ENCODE measurements around the gene RAMP1. TPM values are rescaled to one million over a fixed set of nuclear protein-coding genes. Genes with fewer than 3 reads are reported as not detected.

Gene RAMP1
- total RNA-seq, 4 donors from 2014 or later: 10.0 to 16.1 (median 11.2) TPM

- WGBS: 95% methylated on average over 5 of the region's 5 CpGs
- TF ChIP-seq CTCF (IDR thresholded peaks at IDR 0.05): no peak
- no peak for TF ChIP-seq POLR2AphosphoS5 (IDR thresholded peaks at IDR 0.05)
- H3K36me3 ChIP-seq: no peaks in the 10 kb centered on the region
- H3K27me3 ChIP-seq: no peaks in the 10 kb centered on the region
- H3K9me3 ChIP-seq: no peaks in the 10 kb centered on the region
- no peak overlapping the region for H3K4me3 ChIP-seq
- H3K27ac ChIP-seq: no peak overlapping the region
- DNase-seq (ENCODE audit: low spot score in 2 of 2): no peak
- peaks cover 18% of the 10 kb centered on the region for H3K4me1 ChIP-seq
Measured at GRCh38 chr2:237934186-237934585, 74.8 kb downstream of the RAMP1 start.

- Histone ChIP-seq H3K27me3 (no peaks in the 10 kb centered on the region), H3K9me3 (no peaks in the 10 kb centered on the region), H3K4me1 (peaks cover 18% of the 10 kb centered on the region), H3K4me3 (no peak overlapping the region), H3K27ac (no peak overlapping the region), H3K36me3 (no peaks in the 10 kb centered on the region)
- TF ChIP-seq POLR2A (IDR thresholded peaks at IDR 0.05) (no peak), CTCF (IDR thresholded peaks at IDR 0.05) (no peak), EP300 (IDR thresholded peaks at IDR 0.05) (no peak), POLR2AphosphoS5 (IDR thresholded peaks at IDR 0.05) (no peak)
- no peak for DNase-seq (ENCODE audit: low spot score in 2 of 2)
- WGBS: 66% methylated on average over 10 of the region's 11 CpGs
Measured at GRCh38 chr2:237935740-237936452, 76.5 kb downstream of the RAMP1 start.

GRCh38 chr2:237939251-237939650, 79.8 kb downstream of the RAMP1 start:
- TF ChIP-seq POLR2AphosphoS5 (IDR thresholded peaks at IDR 0.05) (no peak), POLR2A (IDR thresholded peaks at IDR 0.05) (no peak), EP300 (IDR thresholded peaks at IDR 0.05) (no peak), CTCF (IDR thresholded peaks at IDR 0.05) (no peak)
- Histone ChIP-seq H3K4me3 (no peak overlapping the region), H3K27me3 (no peaks in the 10 kb centered on the region), H3K4me1 (peaks cover 7% of the 10 kb centered on the region), H3K9me3 (no peaks in the 10 kb centered on the region), H3K36me3 (no peaks in the 10 kb centered on the region), H3K27ac (no peak overlapping the region)
- DNase-seq (ENCODE audit: low spot score in 2 of 2): no peak

GRCh38 chr2:237940828-237941227, 81.4 kb downstream of the RAMP1 start:
- H3K27ac ChIP-seq: no peak overlapping the region
- H3K4me1 ChIP-seq: peaks cover 2% of the 10 kb centered on the region
- H3K9me3 ChIP-seq: no peaks in the 10 kb centered on the region
- no peaks in the 10 kb centered on the region for H3K36me3 ChIP-seq
- TF ChIP-seq CTCF (IDR thresholded peaks at IDR 0.05): no peak
- TF ChIP-seq EP300 (IDR thresholded peaks at IDR 0.05): no peak
- no peak for TF ChIP-seq POLR2AphosphoS5 (IDR thresholded peaks at IDR 0.05)
- TF ChIP-seq POLR2A (IDR thresholded peaks at IDR 0.05): no peak
- no peak overlapping the region for H3K4me3 ChIP-seq
- DNase-seq (ENCODE audit: low spot score in 2 of 2): no peak
- H3K27me3 ChIP-seq: no peaks in the 10 kb centered on the region

DNA sequence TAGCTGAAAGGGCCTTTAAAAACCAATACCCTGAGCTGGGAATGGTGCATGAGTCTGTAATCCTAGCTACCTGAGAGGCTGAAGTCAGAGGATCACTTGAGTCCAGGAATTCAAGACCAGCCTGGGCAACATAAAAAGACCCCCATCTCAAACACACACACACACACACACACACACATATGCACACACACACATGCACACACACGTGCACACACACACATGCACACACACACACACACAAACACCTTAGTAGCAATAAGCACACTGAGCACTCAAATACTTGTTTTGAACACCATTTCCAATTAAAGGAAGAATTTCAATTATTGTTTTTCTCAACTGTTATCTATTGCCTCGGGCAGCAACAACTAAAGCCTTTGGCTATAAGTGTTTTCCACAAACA, 81.8 kb downstream of the RAMP1 start:
- TF ChIP-seq POLR2AphosphoS5 (IDR thresholded peaks at IDR 0.05): no peak
- no peak for TF ChIP-seq CTCF (IDR thresholded peaks at IDR 0.05)
- no peak for TF ChIP-seq EP300 (IDR thresholded peaks at IDR 0.05)
- no peak for TF ChIP-seq POLR2A (IDR thresholded peaks at IDR 0.05)
- Histone ChIP-seq H3K4me1 (no peaks in the 10 kb centered on the region), H3K27ac (no peak overlapping the region), H3K9me3 (no peaks in the 10 kb centered on the region), H3K36me3 (no peaks in the 10 kb centered on the region), H3K4me3 (no peak overlapping the region), H3K27me3 (no peaks in the 10 kb centered on the region)
- 42% methylated on average over 2 of the region's 2 CpGs for WGBS
- DNase-seq (ENCODE audit: low spot score in 2 of 2): no peak

Data from suprapubic skin (tissue), 4 donors.